HG03565 (cell line): ENCODE measurements around the gene PSEN2.
"Not testable (repeated sequence)": the region's sequence is repeated elsewhere in the genome, so short reads cannot be mapped to it uniquely, and the experiment has no call there.

Source experiments
- ATAC-seq: cut with Tn5 transposase; IDR thresholded peaks from one replicate; pipeline ENCODE4 v1.9.1; 2021; ENCODE audit warnings: mild to moderate bottlenecking, moderate library complexity; ENCODE audit not compliant: unreplicated experiment

The PSEN2 gene

GRCh38 chr1:226870401-226871279, at the start of gene PSEN2:
Gene PSEN2, plus strand, starts transcription at chr1:226870616. Its CDS starts 11,292 bp downstream, at chr1:226881908.
- peak; percentile 88 for ATAC-seq

- no peak for ATAC-seq
Measured at GRCh38 chr1:226820941-226821718, 49.3 kb upstream of the PSEN2 start.

- ATAC-seq = no peak
Measured at GRCh38 chr1:226821719-226822085, 48.7 kb upstream of the PSEN2 start.

- ATAC-seq = no peak
Measured at GRCh38 chr1:226823643-226824042, 46.8 kb upstream of the PSEN2 start.

GRCh38 chr1:226825037-226825745, 45.2 kb upstream of the PSEN2 start:
- no peak for ATAC-seq

- ATAC-seq = no peak
Measured at GRCh38 chr1:226825746-226826100, 44.7 kb upstream of the PSEN2 start.

GRCh38 chr1:226826479-226827261, 43.7 kb upstream of the PSEN2 start:
- ATAC-seq = no peak

GRCh38 chr1:226827458-226827857, 43.0 kb upstream of the PSEN2 start:
- no peak for ATAC-seq

GRCh38 chr1:226827968-226828513, 42.4 kb upstream of the PSEN2 start:
- ATAC-seq = peak; percentile 91

GRCh38 chr1:226829105-226829504, 41.3 kb upstream of the PSEN2 start:
- no peak for ATAC-seq

- ATAC-seq = no peak
Measured at GRCh38 chr1:226831953-226832352, 38.5 kb upstream of the PSEN2 start.

GRCh38 chr1:226832613-226833012, 37.8 kb upstream of the PSEN2 start:
- no peak for ATAC-seq

GRCh38 chr1:226834179-226834578, 36.2 kb upstream of the PSEN2 start:
- ATAC-seq = not testable (repeated sequence)

GRCh38 chr1:226835396-226835795, 35.0 kb upstream of the PSEN2 start:
- ATAC-seq = not testable (repeated sequence)

- ATAC-seq = not testable (repeated sequence)
Measured at GRCh38 chr1:226837966-226838365, 32.5 kb upstream of the PSEN2 start.

GRCh38 chr1:226838456-226838855, 32.0 kb upstream of the PSEN2 start:
- ATAC-seq = no peak

- ATAC-seq = no peak
Measured at GRCh38 chr1:226845624-226846023, 24.8 kb upstream of the PSEN2 start.

- ATAC-seq = no peak
Measured at GRCh38 chr1:226846786-226847185, 23.6 kb upstream of the PSEN2 start.

GRCh38 chr1:226854548-226854947, 15.9 kb upstream of the PSEN2 start:
- not testable (repeated sequence) for ATAC-seq

- no peak for ATAC-seq
Measured at GRCh38 chr1:226862890-226863289, 7.5 kb upstream of the PSEN2 start.
